Measurements from ENCODE around the gene ZEB2. TPM values are rescaled to one million over a fixed set of nuclear protein-coding genes. Genes with fewer than 3 reads are reported as not detected.

The ZEB2 gene
- total and polyA plus RNA-seq, 2 of the 13 experiments (the other 11 are each of a cell fraction or from before 2014, with no cell fraction given), result 0.07 TPM; not detected in 1

DNA sequence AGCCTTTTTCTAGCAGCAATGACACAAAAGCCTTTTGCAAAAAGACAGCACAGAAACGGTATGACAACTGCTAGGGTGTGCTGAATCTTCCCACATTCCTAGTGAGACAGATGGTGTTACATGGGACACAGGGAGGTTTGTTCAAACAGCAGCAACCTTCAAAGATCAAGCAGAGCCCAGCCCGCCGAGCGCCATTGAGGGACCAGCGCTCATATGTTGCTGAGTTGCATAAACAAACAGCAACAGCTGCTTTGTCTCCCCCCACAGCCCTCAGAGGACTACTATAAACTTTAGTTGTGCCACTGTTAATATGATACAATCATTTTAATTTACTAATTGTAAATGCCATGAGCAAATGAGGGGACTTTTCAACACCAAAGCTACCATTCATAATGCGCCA is 117.7 kb downstream of the ZEB2 start:
- H3K4me1 ChIP-seq (ENCODE audit: insufficient read depth, low read length), result no peaks in the 10 kb centered on the region
- H3K4me3 ChIP-seq (replicated peaks in 1 of 3; ENCODE audit: insufficient read depth in 1 of 3, low read depth in 2 of 3, low read length in 3 of 3), result no peak overlapping the region
- POLR2A ChIA-PET, result no interaction called here
- peak; percentile 54; the same call in 2 of the 3 replicates for ATAC-seq
- H3K4me2 ChIP-seq (ENCODE audit: low read depth, low read length), result no peak overlapping the region
- H3K79me2 ChIP-seq (ENCODE audit: insufficient read depth, low read length), result no peaks in the 10 kb centered on the region
- in situ Hi-C loops (cut with HindIII; ENCODE audit: extremely low pct_ligation_motif_present, low pct_unique_long_range_greater_than_20kb) (no loop called here), intact Hi-C loops (cut with micrococcal nuclease; ENCODE audit: unreplicated experiment) (no loop called here)
- FAIRE-seq, result peak; percentile 30
- peaks cover 0 to 8% of the 10 kb centered on the region in 2 experiments; a peak in 2 of 5 replicates for H3K27me3 ChIP-seq (ENCODE audit: control insufficient read depth in 1 of 2, insufficient read depth in 2 of 2, low read length in 2 of 2)
- no peak overlapping the region for H3K9ac ChIP-seq (ENCODE audit: insufficient read depth, low read depth, low read length)
- no peak overlapping the region for H3K27ac ChIP-seq (ENCODE audit: extremely low read length, insufficient read depth, low read length)
- TF ChIP-seq DR1 (CRISPR knock-in tag; IDR thresholded peaks at IDR 0.05) (no peak), CENPX (CRISPR knock-in tag; IDR thresholded peaks at IDR 0.05) (no peak), RORA (CRISPR knock-in tag; IDR thresholded peaks at IDR 0.05) (no peak), NR2F6 (IDR thresholded peaks at IDR 0.05) (no peak), NR2F6 (CRISPR knock-in tag; IDR thresholded peaks at IDR 0.05) (no peak), SCMH1 (CRISPR knock-in tag; IDR thresholded peaks at IDR 0.05; ENCODE audit: borderline replicate concordance) (no peak), GATAD2A (CRISPR knock-in tag; IDR thresholded peaks at IDR 0.05) (no peak), NFE2L2 (IDR thresholded peaks at IDR 0.05; ENCODE audit: low read length) (no peak), KAT8 (CRISPR knock-in tag; IDR thresholded peaks at IDR 0.05) (no peak), KLF13 (CRISPR knock-in tag; IDR thresholded peaks at IDR 0.05) (no peak), ZFYVE20 (CRISPR knock-in tag; IDR thresholded peaks at IDR 0.05; ENCODE audit: borderline replicate concordance, low read depth) (no peak), NFATC3 (CRISPR knock-in tag; IDR thresholded peaks at IDR 0.05) (no peak), RARG (CRISPR knock-in tag; IDR thresholded peaks at IDR 0.05; ENCODE audit: low read depth) (no peak), PHB2 (IDR thresholded peaks at IDR 0.05; ENCODE audit: partially characterized antibody) (no peak), IRF1 (CRISPR knock-in tag; IDR thresholded peaks at IDR 0.05; ENCODE audit: low read depth) (no peak), ZNF749 (CRISPR knock-in tag; IDR thresholded peaks at IDR 0.05; ENCODE audit: borderline replicate concordance) (no peak), JDP2 (CRISPR knock-in tag; IDR thresholded peaks at IDR 0.05; ENCODE audit: borderline replicate concordance) (no peak), NAIF1 (CRISPR knock-in tag; IDR thresholded peaks at IDR 0.05; ENCODE audit: borderline replicate concordance) (no peak), NR2F1 (CRISPR knock-in tag; IDR thresholded peaks at IDR 0.05) (no peak)
- TF ChIP-seq, protein P1, sequence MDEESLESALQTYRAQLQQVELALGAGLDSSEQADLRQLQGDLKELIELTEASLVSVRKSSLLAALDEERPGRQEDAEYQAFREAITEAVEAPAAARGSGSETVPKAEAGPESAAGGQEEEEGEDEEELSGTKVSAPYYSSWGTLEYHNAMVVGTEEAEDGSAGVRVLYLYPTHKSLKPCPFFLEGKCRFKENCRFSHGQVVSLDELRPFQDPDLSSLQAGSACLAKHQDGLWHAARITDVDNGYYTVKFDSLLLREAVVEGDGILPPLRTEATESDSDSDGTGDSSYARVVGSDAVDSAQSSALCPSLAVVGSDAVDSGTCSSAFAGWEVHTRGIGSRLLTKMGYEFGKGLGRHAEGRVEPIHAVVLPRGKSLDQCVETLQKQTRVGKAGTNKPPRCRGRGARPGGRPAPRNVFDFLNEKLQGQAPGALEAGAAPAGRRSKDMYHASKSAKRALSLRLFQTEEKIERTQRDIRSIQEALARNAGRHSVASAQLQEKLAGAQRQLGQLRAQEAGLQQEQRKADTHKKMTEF (CRISPR knock-in tag; IDR thresholded peaks at IDR 0.05), result no peak
- DNase-seq (ENCODE audit: low spot score), result no peak
- no peaks in the 10 kb centered on the region for H3K9me3 ChIP-seq (ENCODE audit: low read length)
- no TSS peak for BruUV-seq (replicated peaks)
- no peaks in the 10 kb centered on the region for H4K20me1 ChIP-seq (ENCODE audit: insufficient read depth, low read length)
- H3K36me3 ChIP-seq (replicated peaks in 1 of 2; ENCODE audit: control insufficient read depth in 1 of 2, insufficient read depth in 2 of 2, low read length in 2 of 2), result no peaks in the 10 kb centered on the region
- CTCF ChIA-PET (ENCODE audit: low intra/inter-chr PET ratio, low total read pairs), result no interaction called here
- no peak overlapping the region for H2AFZ ChIP-seq (ENCODE audit: low read length)
- WGBS (ENCODE audit: low lambda C conversion rate), result 26% methylated on average over 6 of the region's 6 CpGs

Data from HepG2 (cell line).